Neural progenitor cell (in vitro differentiated cells): Measurements from ENCODE around the gene NELFCD.
"Not testable (repeated sequence)": the region's sequence is repeated elsewhere in the genome, so short reads cannot be mapped to it uniquely, and the experiment has no call there.

ENCODE experiments used
- EZH2phosphoT487 ChIP-seq: fragments of 200-600 bp; sonication (generic); IDR thresholded peaks from 2 replicates; pipeline ENCODE4 v1.6.1; 2017; ENCODE audit warnings: antibody characterized with exemption
- TF ChIP-seq, protein P1 (sequence below): fragments of 200-600 bp; sonication (generic); IDR thresholded peaks from 2 replicates; pipeline ENCODE4 v1.5.1; 2017; ENCODE audit warnings: antibody characterized with exemption, mild to moderate bottlenecking

DNA sequence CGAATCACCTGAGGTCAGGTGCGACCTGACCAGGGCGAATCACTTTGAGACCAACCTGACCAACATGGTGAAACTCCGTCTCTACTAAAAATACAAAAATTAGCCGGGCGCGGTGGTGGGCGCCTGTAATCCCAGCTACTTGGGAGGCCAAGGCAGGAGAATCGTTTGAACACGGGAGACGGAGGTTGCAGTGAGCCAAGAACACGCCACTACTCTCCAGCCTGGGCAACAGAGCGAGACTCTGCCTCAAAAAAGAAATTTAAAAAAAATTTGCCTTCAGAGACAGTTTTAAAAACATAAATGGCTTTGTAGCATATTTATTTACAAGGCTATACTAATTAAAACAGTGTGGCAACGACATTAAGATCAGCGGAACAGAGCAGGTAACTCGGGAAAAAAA is 60.4 kb downstream of the NELFCD start:
- TF ChIP-seq, protein P1, sequence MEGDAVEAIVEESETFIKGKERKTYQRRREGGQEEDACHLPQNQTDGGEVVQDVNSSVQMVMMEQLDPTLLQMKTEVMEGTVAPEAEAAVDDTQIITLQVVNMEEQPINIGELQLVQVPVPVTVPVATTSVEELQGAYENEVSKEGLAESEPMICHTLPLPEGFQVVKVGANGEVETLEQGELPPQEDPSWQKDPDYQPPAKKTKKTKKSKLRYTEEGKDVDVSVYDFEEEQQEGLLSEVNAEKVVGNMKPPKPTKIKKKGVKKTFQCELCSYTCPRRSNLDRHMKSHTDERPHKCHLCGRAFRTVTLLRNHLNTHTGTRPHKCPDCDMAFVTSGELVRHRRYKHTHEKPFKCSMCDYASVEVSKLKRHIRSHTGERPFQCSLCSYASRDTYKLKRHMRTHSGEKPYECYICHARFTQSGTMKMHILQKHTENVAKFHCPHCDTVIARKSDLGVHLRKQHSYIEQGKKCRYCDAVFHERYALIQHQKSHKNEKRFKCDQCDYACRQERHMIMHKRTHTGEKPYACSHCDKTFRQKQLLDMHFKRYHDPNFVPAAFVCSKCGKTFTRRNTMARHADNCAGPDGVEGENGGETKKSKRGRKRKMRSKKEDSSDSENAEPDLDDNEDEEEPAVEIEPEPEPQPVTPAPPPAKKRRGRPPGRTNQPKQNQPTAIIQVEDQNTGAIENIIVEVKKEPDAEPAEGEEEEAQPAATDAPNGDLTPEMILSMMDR, result not testable (repeated sequence)
- not testable (repeated sequence) for TF ChIP-seq EZH2phosphoT487
